COR-L47 (cell line): ENCODE results near the gene PAEP.

ENCODE experiments used
- DNase-seq: peaks from one replicate; lab custom pipeline; 2025; lab: John Stamatoyannopoulos, UW

Gene PAEP

DNA sequence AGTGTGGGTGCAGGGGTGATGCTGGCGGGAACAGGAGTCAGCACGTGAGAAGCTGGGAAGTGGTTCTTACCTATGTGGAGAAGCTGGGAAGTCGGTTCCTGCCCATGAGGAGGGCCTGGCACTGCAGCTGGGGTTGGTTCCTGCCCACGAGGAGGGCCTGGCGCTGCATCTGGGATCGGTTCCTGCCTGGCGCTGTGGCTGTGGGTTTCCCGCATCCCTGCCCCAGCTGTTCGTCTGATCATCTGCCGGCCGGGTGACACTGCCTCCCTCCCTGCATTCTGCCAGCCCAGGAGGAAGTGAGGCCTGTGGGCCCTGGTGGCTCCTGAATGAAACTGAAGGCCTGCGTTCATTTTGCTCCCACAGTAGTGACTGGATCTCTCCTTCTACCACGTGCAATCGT is 10.5 kb upstream of the PAEP start:
- no peak for DNase-seq

- no peak for DNase-seq
Observed at GRCh38 chr9:135551456-135551855, 10.1 kb upstream of the PAEP start.

DNA sequence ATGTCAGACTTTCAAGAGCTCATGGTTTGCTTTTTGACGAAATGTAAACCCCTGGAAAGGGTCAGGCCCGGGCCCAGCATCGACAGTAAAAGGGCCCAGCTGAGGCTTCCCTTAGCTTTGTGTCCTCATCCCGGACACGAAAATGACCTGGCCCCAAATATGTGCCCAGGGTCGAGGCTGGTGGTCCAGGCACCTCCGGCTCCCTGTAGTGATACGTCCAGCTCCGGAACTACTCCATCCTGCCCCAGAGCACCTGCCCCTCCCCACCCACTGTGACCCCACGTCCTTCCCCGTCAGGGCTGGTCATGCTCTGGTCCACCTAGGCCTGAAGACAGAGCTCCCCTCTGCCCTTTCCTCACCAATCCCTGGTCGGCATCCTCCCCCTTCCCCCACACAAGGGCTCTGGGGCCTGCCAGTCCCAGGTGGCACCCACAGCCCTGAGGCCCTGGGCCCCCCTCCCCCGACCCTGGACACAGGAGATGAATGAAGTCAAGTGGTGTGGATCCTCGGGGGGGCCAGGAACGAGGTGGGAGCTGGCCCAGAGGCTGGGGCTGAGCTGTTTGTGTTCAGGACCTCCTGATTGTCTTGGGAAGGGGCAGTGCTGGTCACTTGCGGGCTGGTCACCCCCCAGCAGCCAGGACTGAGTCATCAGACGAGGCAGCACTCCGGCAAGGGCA is 9.4 kb upstream of the PAEP start:
- DNase-seq: no peak

GRCh38 chr9:135552698-135553171 is 8.8 kb upstream of the PAEP start:
- DNase-seq: no peak

DNA sequence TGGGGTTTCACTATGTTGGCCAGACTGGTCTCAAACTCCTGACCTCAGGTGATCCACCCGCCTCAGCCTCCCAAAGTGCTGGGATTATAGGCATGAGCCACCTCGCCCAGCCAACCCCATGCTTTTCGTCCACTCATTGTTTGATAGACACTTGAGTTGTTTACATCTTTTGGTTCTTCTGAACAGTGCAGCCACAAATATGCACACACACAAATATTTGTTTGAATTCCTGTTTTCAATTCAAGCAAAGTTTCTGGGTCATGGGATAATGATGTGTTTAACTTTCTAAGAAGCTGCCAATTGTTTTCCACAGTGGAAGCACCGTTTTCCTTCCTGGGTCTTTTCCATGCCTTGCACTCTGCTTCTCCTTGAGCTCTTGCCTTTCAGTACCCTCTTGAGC is 6.8 kb upstream of the PAEP start:
- no peak for DNase-seq

GRCh38 chr9:135555203-135555602 is 6.4 kb upstream of the PAEP start:
- no peak for DNase-seq

- no peak for DNase-seq
Observed at GRCh38 chr9:135555910-135556309, 5.6 kb upstream of the PAEP start.

- no peak for DNase-seq
Observed at GRCh38 chr9:135559606-135560005, 1.9 kb upstream of the PAEP start.

DNA sequence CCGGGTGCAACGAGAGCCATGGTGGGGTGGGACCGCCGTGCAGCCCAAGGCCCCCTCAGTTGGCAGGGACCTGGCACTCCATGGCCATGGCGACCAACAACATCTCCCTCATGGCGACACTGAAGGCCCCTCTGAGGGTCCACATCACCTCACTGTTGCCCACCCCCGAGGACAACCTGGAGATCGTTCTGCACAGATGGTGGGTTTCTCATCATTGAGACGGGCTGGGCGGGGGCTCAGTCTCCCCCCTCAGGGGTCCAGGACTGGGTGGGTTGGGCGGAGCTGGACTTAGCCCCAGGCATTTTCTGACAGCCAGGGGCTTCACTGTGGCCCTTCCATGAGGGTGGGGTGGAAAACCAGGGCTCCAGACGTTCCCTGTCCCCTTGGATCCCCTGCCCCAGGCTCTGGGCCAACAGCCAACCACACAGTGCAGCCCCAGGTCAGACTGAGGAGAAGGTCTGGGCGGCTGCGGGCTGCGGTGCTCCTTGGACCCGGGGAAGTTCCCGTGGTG is 734 bp downstream of the PAEP start:
- DNase-seq: no peak

GRCh38 chr9:135563039-135563476 is 1.5 kb downstream of the PAEP start:
- no peak for DNase-seq

- no peak for DNase-seq
Observed at GRCh38 chr9:135563858-135564257, 2.3 kb downstream of the PAEP start.

- DNase-seq: no peak
Observed at GRCh38 chr9:135565141-135565628, 3.6 kb downstream of the PAEP start.

GRCh38 chr9:135565636-135566035 is 4.1 kb downstream of the PAEP start:
- no peak for DNase-seq

DNA sequence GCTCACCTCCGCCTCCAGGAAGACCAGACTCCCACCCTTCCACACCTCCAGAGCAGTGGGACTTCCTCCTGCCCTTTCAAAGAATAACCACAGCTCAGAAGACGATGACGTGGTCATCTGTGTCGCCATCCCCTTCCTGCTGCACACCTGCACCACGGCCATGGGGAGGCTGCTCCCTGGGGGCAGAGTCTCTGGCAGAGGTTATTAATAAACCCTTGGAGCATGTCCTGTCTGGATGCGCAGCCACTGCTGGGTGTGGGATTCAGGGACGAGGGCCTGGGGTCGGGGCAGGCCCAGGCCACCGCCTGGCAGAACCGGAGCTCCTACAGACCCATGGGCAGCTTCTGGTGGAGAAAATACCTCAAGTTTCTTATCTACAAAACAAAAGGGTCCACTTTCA is 5.0 kb downstream of the PAEP start:
- DNase-seq: no peak

DNA sequence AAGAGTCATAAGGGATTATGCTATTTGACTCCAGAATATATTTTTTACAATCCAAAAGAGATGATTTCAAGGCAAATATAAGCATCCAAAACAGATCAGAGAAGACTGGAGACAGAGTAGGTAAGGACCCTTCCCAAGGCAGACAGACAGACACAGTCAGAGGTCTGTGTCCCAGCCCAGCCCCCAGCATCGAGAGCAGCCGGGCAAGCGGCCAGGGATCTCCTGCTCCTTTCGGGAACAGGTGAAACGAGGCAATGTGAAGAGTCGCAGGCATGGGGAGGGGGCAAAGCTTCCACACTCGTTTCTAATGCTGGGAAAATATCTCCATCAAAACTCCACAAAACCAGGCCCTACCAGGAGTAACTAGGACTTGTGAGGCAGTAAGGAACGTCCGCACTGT is 5.8 kb downstream of the PAEP start:
- no peak for DNase-seq

- DNase-seq: no peak
Observed at GRCh38 chr9:135568026-135568425, 6.5 kb downstream of the PAEP start.

GRCh38 chr9:135570456-135570855 is 8.9 kb downstream of the PAEP start:
- no peak for DNase-seq

GRCh38 chr9:135572233-135572632 is 10.7 kb downstream of the PAEP start:
- DNase-seq: no peak

- no peak for DNase-seq
Observed at GRCh38 chr9:135573124-135573523, 11.6 kb downstream of the PAEP start.

DNA sequence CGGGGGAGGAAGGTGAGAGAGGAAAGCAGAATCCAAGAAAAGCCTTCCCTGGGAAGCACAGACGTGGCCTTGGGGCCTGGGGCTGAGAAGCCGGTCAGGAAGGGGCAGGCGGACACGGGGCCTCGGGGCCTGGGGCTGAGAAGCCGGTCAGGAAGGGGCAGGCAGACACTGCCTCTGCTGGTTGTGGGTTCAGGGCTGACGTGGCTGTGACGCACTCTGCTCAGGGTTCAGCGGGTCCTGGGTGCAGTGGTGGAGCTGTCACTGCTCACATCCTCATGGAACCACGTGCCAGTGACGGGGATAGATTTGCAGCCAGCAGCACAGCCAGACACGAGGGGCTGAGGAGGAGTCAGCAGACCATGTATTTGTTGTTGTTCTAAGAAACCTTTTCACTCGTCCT is 12.8 kb downstream of the PAEP start:
- DNase-seq: no peak

GRCh38 chr9:135574943-135575342 is 13.4 kb downstream of the PAEP start:
- no peak for DNase-seq

- no peak for DNase-seq
Observed at GRCh38 chr9:135575995-135576631, 14.6 kb downstream of the PAEP start.

- DNase-seq: no peak
Observed at GRCh38 chr9:135577256-135577655, 15.7 kb downstream of the PAEP start.
